ENCODE measurements around the gene CCNF.

DNA sequence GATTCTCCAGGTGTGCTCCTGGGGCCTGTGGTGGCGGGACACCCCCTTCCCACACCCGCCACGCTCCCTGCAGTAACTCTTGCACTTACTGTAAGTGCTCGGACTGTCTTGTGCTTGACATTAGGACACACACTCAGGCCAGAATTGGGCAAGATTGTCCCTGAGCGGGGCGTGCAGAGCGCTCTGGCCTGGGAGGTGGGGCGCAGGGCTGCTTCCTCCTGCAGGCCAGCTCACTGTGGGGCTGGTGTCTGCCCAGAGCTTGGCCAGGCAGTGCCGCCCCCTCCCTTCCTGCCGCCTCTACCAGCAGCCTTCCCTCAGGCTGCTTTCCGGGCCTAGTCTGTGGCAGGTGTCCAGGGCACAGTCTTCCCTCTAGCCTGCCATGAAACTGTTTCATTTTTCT, 78.4 kb downstream of the CCNF start:
- TF ChIP-seq, protein P1, sequence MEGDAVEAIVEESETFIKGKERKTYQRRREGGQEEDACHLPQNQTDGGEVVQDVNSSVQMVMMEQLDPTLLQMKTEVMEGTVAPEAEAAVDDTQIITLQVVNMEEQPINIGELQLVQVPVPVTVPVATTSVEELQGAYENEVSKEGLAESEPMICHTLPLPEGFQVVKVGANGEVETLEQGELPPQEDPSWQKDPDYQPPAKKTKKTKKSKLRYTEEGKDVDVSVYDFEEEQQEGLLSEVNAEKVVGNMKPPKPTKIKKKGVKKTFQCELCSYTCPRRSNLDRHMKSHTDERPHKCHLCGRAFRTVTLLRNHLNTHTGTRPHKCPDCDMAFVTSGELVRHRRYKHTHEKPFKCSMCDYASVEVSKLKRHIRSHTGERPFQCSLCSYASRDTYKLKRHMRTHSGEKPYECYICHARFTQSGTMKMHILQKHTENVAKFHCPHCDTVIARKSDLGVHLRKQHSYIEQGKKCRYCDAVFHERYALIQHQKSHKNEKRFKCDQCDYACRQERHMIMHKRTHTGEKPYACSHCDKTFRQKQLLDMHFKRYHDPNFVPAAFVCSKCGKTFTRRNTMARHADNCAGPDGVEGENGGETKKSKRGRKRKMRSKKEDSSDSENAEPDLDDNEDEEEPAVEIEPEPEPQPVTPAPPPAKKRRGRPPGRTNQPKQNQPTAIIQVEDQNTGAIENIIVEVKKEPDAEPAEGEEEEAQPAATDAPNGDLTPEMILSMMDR (conservative IDR thresholded peaks at IDR 0.05): no peak
- no peak for TF ChIP-seq ZFX (IDR thresholded peaks at IDR 0.05)
